SU-DHL-6 (cell line): ENCODE data around the gene MUSTN1.

Source experiments
- EZH2phosphoT487 ChIP-seq: fragments of 200-600 bp; sonication (generic), shearing (Covaris generic); conservative IDR thresholded peaks from 2 replicates; pipeline ENCODE4 v1.6.1; 2018; ENCODE audit warnings: mild to moderate bottlenecking, antibody characterized with exemption, low read length, moderate library complexity, mixed read lengths
- TF ChIP-seq, protein P1 (sequence below): fragments of 200-600 bp; sonication (generic); IDR thresholded peaks from one replicate; pipeline ENCODE4 v1.5.1; 2017; ENCODE audit warnings: antibody characterized with exemption, mild to moderate bottlenecking, low read length, moderate library complexity; ENCODE audit not compliant: insufficient read depth, poor library complexity, severe bottlenecking

DNA sequence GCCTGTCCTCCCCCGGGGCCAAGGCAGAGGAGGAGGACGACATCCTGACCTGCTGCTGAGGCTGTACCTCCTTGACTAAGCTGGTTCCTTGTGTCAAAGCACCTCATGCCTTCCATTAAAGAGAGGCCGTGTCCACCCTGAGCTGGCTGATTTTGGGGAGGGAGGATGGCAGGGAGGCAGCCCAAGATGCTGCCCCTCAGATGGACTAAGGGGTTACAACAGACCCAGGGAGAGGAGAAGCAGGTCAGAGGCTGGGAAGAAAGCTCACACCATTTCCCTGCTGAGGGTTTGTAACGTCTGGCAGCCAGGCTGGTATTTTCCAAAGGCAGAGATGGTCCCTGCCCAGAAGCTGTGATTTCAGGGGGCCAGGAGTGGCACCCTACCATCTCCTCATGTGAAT, 42.9 kb downstream of the MUSTN1 start:
- TF ChIP-seq, protein P1, sequence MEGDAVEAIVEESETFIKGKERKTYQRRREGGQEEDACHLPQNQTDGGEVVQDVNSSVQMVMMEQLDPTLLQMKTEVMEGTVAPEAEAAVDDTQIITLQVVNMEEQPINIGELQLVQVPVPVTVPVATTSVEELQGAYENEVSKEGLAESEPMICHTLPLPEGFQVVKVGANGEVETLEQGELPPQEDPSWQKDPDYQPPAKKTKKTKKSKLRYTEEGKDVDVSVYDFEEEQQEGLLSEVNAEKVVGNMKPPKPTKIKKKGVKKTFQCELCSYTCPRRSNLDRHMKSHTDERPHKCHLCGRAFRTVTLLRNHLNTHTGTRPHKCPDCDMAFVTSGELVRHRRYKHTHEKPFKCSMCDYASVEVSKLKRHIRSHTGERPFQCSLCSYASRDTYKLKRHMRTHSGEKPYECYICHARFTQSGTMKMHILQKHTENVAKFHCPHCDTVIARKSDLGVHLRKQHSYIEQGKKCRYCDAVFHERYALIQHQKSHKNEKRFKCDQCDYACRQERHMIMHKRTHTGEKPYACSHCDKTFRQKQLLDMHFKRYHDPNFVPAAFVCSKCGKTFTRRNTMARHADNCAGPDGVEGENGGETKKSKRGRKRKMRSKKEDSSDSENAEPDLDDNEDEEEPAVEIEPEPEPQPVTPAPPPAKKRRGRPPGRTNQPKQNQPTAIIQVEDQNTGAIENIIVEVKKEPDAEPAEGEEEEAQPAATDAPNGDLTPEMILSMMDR, result no peak
- TF ChIP-seq EZH2phosphoT487, result no peak
